Esophagus squamous epithelium (tissue), 4 donors: ENCODE results near the gene SCIN.

Experiments used
- CTCF ChIP-seq, 6 experiments: fragments of 450-650 bp in 4 of 6; fragments of 200-600 bp in 2 of 6; sonication (generic) in 2 of 6; IDR thresholded peaks; one replicate each; pipeline ENCODE4 v1.5.1; 2016 to 2019; ENCODE audit warnings: antibody characterized with exemption in 6 of 6, mild to moderate bottlenecking in 4 of 6, moderate library complexity in 4 of 6
- POLR2A ChIP-seq, 4 donors: fragments of 450-650 bp; IDR thresholded peaks; one replicate each; pipeline ENCODE4 v1.6.1; 2017; ENCODE audit warnings: antibody characterized with exemption in 4 of 4, mild to moderate bottlenecking in 4 of 4, moderate library complexity in 3 of 4

DNA sequence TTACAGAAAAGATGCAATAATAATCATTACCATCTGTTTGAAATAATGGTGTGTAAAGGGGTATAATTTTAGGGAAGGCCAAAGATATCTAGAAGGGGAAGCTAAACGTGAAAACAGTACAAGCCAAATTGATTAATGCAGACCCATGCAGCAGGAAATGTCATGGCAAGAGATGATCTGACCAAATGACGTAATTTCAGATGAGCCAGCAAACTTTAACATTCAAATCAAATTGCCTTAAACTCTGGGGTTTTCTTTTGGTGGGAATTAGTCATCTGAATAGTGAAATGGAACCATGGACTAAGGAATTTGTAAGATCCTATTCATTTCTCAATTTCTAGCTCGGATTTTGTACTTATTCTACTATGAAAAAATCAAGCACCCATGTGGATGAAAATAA lies 21.4 kb upstream of the SCIN start:
- TF ChIP-seq CTCF (IDR thresholded peaks at IDR 0.05) (no peak), POLR2A (IDR thresholded peaks at IDR 0.05) (no peak)
